HFF-Myc (cell line): ENCODE data around the gene ANKS1A.

Source experiments
- DNase-seq: peaks from one replicate; pipeline ENCODE4 v3.0.0-alpha.2; 2011; ENCODE audit warnings: low read depth; ENCODE audit errors: extremely low read depth
- H3K4me3 ChIP-seq: replicated peaks from 2 replicates; pipeline ENCODE4 v1.5.1; 2011; ENCODE audit warnings: low read depth, mild to moderate bottlenecking, control low read depth, low read length
- CTCF ChIP-seq: IDR thresholded peaks from 2 replicates; pipeline ENCODE4 v1.5.1; 2012; ENCODE audit warnings: mild to moderate bottlenecking, low read depth, low read length, control low read depth; ENCODE audit errors: missing control alignments

The ANKS1A gene

GRCh38 chr6:34957231-34957783, 68.3 kb downstream of the ANKS1A start:
- DNase-seq, result no peak
- H3K4me3 ChIP-seq, result no peak overlapping the region
- no peak for TF ChIP-seq CTCF

- TF ChIP-seq CTCF, result no peak
- no peak for DNase-seq
- H3K4me3 ChIP-seq, result no peak overlapping the region
Observed at GRCh38 chr6:34958734-34959133, 69.7 kb downstream of the ANKS1A start.

GRCh38 chr6:34959224-34959623, 70.2 kb downstream of the ANKS1A start:
- no peak for DNase-seq
- no peak overlapping the region for H3K4me3 ChIP-seq
- no peak for TF ChIP-seq CTCF

GRCh38 chr6:34961082-34961481, 72.0 kb downstream of the ANKS1A start:
- TF ChIP-seq CTCF, result no peak
- no peak for DNase-seq
- no peak overlapping the region for H3K4me3 ChIP-seq

GRCh38 chr6:34961574-34961973, 72.5 kb downstream of the ANKS1A start:
- no peak overlapping the region for H3K4me3 ChIP-seq
- DNase-seq, result no peak
- TF ChIP-seq CTCF, result no peak

GRCh38 chr6:34964564-34964963, 75.5 kb downstream of the ANKS1A start:
- no peak for TF ChIP-seq CTCF
- H3K4me3 ChIP-seq, result no peak overlapping the region
- no peak for DNase-seq

- TF ChIP-seq CTCF, result no peak
- H3K4me3 ChIP-seq, result no peak overlapping the region
- DNase-seq, result no peak
Observed at GRCh38 chr6:34967461-34967860, 78.4 kb downstream of the ANKS1A start.
